NCI-H146 treated with DMSO at 0.1 percent for 48 hours (cell line): ENCODE measurements around the gene NRCAM.
"Not testable (repeated sequence)": the region's sequence is repeated elsewhere in the genome, so short reads cannot be mapped to it uniquely, and the experiment has no call there.

Experiments used
- DNase-seq: peaks from one replicate; lab custom pipeline; 2025; ENCODE audit not compliant: unreplicated experiment; lab: John Stamatoyannopoulos, UW

The NRCAM gene

GRCh38 chr7:108403597-108404217 is 52.5 kb downstream of the NRCAM start:
- peak; percentile 42 for DNase-seq

GRCh38 chr7:108402865-108403264 is 53.4 kb downstream of the NRCAM start:
- DNase-seq, result no peak

GRCh38 chr7:108396080-108396479 is 60.2 kb downstream of the NRCAM start:
- DNase-seq, result no peak

DNA sequence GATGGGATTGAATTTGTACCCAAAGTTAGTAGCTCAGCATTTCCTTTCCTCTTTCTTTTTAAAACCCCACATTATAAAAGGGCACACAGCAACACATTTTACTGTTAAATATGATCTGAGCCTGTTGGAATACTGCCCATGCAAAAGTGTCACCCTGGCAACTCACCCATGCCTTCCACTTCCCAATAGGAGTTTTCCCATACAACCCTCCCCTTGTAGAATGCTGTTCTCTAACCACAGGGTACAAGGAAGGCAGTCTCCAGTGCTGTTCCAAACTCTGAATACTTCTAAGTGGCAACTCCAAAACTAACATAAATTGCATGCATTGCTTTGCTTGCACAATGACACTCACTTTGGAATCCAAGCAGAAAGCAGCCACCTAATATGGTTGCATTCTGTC is 60.8 kb downstream of the NRCAM start:
- DNase-seq, result no peak

DNA sequence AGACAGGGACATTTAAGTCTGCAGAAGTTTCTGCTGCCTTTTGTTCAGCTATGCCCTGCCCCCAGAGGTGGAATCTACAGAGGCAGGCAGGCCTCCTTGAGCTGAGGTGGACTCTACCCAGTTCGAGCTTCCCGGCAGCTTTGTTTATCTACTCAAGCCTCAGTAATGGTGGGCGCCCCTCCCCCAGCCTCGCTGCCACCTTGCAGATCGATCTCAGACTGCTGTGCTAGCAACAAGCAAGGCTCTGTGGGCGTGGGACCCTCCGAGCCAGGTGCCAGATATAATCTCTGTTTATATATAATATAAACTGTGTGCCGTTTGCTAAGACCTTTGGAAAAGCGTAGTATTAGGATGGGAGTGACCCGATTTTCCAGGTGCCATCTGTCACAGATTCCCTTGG is 63.1 kb downstream of the NRCAM start:
- not testable (repeated sequence) for DNase-seq

DNA sequence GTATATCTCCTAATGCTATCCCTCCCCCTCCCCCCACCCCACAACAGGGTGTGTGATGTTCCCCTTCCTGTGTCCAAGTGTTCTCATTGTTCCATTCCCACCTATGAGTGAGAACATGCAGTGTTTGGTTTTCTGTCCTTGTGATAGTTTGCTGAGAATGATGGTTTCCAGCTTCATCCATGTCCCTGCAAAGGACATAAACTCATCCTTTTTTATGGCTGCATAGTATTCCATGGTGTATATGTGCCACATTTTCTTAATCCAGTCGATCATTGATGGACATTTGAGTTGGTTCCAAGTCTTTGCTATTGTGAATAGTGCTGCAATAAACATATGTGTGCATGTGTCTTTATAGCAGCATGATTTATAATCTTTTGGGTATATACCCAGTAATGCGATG is 68.5 kb downstream of the NRCAM start:
- not testable (repeated sequence) for DNase-seq

- no peak for DNase-seq
Measured at GRCh38 chr7:108385834-108386422, 70.3 kb downstream of the NRCAM start.

DNA sequence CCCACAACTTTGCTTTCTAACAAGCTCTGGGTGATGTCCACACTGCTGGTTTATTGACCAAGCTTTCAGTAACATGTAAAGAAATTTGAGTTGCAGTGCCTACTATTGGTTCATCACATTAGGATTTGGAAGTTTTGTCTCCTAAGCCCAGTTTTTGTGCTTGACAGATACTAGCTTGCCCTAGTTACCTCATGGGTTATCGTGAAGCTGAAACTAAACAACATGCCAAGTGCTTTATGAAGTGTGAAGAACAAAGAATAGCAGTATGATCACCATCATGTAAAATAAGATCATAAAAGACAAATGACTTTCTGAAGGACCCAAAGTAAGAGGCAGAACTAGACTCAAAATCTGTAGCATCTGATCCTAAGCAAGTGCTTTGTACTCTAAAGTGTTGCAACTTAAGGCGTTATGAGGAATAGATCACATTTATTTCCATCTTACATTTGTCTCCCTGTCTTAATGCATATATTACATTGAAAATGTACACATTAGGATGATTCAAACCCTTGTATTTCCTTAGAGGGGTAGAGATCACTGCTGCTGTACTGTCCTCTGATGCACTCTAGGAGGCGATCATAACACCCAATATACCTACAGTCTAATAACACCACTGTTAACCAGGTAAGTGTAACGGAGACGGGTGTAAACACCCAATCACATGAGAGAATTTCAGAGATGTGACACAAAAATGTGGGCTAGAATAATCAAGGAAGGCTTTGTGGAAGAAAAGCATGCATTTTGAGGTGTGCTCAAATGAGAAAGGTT is 71.3 kb downstream of the NRCAM start:
- DNase-seq, result no peak

- peak; percentile 25 for DNase-seq
Measured at GRCh38 chr7:108382932-108383331, 73.3 kb downstream of the NRCAM start.

- DNase-seq, result no peak
Measured at GRCh38 chr7:108380517-108380916, 75.7 kb downstream of the NRCAM start.

GRCh38 chr7:108376206-108376605 is 80.0 kb downstream of the NRCAM start:
- peak; percentile 65 for DNase-seq

DNA sequence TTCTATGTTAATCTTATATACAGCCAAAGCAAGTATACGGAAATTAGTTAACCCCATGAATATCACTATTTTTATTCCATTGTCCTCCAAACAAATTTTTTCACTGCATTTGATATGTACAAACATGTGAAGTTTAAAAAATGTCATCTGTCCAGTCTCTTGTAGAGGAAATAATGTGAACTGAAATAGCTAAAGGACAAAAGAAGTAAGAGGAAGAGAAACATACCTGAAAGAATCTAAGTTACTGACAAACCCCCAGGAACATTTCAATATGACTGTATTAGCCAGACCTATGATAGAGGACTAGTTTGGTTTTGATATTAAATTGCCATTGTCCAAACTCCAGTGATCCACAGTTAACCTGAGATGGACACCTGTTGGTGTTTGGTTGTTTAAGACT is 80.6 kb downstream of the NRCAM start:
- no peak for DNase-seq

DNA sequence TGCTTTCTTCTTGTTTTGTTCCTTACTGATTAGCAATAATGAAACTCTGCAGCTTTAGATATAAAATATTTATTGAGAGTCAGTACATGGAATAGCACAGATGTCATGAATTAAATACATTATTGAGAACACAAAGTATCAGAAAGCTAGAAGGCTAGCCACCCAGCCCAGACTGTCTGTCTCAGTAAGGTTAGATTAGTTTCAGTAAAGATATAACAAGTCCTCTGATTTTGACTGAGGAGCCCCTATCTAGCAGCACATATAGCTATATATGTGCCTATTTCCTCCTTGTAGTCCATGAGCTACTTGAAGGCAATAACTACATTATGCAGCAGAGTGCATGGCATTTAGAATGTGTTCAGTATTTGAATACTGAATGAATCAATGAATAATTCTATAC is 81.3 kb downstream of the NRCAM start:
- DNase-seq, result no peak

GRCh38 chr7:108372618-108373017 is 83.6 kb downstream of the NRCAM start:
- DNase-seq, result no peak

- no peak for DNase-seq
Measured at GRCh38 chr7:108370616-108371015, 85.6 kb downstream of the NRCAM start.

- peak; percentile 61 for DNase-seq
Measured at GRCh38 chr7:108368466-108368865, 87.8 kb downstream of the NRCAM start.

- DNase-seq, result peak; percentile 41
Measured at GRCh38 chr7:108367946-108368345, 88.3 kb downstream of the NRCAM start.

DNA sequence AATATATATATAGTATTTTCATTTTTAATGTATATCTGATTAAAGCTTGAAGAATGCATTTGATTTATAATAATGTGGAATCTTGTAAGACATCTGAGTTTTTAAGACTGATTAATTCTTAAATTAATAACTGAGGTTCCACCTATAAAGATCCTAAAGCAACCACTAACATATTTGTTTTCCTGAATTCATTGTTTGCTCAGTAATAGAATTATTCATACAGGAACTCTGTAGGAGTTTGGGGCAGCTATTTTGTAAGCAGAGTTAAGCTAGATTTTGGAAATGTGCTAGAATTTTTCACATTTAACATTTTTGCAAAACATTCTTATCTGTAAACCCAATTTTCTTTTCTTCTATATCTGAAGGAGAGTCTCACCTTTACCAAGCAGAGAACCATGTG is 88.9 kb downstream of the NRCAM start:
- DNase-seq, result no peak

DNA sequence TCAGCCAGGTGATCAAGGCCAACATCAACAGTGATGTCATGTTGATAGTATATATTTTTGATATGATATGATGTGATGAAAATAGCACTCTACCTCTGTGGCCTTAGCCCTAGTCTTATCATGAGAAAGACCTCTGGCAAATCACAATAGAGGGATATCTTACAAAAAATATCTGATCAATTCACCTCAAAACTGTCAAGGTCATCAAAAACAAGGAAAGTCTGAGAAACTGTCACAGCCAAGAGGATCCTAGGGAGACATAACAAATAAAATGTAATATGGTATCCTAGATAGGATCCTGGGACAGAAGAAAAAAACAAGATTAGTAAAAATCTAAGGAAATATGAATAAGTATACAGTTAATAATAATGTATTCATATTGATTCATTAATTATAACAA is 92.6 kb downstream of the NRCAM start:
- DNase-seq, result no peak

DNA sequence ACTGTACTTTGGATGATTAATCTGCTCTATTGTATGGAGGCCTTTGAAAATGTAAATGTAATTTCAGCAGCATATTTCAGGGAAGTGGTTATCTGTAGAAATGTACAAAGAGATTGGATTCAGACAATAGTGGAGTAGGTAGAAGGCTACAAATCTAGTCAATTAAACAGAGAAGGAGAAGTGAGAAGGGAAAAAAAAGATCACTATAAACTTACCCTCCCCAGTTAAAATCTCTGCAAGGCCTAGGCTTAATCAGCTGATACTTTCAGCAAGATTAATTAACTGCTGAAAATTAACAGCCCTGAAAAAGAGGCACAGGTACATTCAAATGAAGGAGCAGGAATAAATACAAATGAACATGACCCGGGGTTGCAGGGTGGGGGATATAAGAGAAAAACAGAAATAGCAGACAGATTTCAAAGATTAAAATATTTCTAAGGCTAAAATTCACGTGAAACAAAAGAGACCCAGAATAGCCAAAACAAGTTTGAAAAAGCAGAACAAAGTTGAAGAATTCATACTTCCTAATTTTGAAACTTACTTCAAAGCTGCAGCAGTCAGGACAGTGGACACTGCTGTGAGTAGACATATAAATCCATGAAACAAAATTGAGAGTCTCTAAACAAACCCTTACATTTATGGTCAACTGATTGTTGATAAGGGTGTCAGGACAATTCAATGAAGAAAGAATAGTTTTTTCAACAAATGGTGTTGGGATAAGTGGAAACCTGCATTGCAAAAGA is 96.0 kb downstream of the NRCAM start:
- DNase-seq, result no peak

DNA sequence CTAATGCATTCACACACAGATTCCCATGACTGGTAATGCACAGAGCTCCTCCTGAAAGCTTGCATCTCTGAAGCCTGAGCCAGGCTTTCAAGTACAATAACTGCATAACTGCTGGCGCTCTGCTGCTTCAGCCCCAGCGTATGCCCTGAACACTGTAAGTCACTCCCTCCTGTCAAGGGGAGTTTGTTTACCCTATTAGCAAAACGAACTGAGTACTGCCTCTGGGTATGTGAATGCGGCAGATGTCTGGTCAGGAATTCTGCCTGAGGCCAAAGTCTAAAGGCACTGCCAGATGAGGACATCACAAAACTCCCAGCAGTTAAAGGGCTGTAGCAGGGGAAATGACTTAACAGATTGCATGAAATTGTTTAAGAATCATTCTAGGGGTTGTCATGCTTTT is 97.7 kb downstream of the NRCAM start:
- peak; percentile 95 for DNase-seq

DNA sequence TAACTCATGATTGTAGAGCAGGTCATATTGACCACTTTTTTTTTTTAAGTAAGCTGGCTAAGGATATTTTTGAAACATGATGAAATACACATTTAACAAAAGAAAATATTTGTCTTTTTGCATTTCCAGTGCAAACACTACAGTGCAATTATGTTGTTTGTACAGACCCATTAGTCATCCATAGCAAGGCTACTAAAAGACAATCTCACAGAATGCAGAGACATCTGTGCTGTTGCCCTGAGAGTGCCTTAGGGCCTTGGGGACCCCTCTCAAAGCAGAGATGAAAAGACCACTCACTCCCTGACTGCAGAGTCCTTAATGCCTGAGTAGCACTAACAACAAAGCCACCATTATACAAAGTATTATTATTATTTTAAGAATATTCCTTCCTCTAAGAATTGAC is 104.5 kb downstream of the NRCAM start:
- DNase-seq, result peak; percentile 85
